Amniotic stem cell (primary cell): Measurements from ENCODE around the gene ODF2.
A peak's percentile ranks its signal among the peaks of the same experiment; 100 is the strongest.
"Not testable (repeated sequence)": the region's sequence is repeated elsewhere in the genome, so short reads cannot be mapped to it uniquely, and the experiment has no call there.

Experiments
- DNase-seq: peaks from one replicate; lab custom pipeline; 2025; lab: John Stamatoyannopoulos, UW

ODF2 gene

DNA sequence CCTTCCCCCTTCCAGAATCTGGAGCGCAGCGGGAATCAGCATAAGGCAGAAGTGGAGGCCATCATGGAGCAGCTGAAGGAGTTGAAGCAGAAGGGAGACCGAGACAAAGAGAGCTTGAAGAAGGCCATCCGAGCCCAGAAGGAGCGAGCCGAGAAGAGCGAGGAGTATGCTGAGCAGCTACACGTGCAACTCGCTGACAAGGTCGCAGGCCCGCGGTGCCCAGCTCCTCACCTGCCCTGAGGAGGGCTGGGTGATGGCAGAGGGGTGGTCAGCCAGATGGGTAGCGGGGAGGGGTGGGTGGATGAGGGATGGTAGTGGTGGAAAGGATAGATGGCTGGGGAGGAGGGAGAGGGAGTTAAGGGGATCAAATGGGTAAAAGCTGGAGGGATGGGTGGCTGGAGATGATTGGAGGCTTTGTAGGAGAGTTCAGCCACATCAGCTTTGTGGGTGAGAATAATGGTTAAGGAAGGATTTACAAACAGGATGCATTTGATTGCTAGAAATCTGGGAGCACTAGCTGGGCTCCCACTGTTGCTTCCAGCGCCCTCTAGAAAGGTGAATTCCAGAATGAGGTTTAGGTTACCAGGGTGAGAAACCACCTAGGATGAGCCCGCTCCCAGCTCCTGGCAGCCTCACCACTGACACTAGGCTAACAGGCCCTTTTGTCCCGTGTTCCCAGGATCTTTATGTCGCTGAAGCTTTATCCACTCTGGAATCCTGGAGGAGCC, 29.0 kb downstream of the ODF2 start:
- no peak for DNase-seq

DNA sequence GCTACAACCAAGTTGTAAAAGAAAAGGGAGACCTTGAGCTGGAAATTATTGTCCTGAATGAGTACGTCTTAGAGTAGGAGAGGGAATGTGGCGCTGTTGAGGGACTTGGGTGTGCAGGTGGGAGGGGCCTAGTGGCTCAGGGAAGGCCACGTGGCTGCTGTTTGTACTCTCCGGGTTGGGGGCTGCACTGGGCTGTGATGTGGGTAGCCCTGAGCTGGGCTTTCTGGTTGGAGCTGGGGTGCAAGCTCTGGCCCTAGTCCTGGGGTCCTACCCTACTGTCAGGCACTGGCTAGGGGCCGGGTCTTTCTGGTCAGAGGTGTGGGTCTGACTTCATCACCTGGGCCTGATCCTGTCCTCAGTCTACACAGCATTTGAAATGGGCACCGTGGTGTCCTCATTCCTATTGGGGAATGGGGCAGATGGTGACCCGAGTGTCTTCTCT, 29.6 kb downstream of the ODF2 start:
- DNase-seq: no peak

GRCh38 chr9:128486201-128486600, 30.4 kb downstream of the ODF2 start:
- DNase-seq: no peak

- DNase-seq: no peak
Measured at GRCh38 chr9:128493424-128493823, 37.6 kb downstream of the ODF2 start.

- no peak for DNase-seq
Measured at GRCh38 chr9:128494108-128494745, 38.4 kb downstream of the ODF2 start.

DNA sequence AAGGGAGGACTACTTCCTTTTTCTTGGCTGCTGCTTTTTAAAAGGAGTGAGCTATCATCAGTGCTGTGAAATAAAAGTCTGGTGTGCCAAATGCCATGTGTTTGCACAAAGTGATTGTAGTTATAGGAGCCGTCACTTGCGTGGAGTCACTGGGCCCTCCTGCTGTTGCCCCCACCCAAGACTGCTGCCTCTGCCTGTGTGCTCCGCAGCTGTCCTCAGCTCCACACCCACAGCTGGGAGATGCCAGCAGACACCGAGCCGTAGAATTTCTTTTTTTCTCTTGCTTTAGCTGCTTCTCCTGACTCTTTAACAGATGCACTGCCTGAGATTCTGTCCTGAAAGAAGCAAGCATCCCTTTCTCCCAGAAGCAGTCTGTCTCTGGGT, 38.9 kb downstream of the ODF2 start:
- no peak for DNase-seq

- no peak for DNase-seq
Measured at GRCh38 chr9:128495296-128495695, 39.5 kb downstream of the ODF2 start.

DNA sequence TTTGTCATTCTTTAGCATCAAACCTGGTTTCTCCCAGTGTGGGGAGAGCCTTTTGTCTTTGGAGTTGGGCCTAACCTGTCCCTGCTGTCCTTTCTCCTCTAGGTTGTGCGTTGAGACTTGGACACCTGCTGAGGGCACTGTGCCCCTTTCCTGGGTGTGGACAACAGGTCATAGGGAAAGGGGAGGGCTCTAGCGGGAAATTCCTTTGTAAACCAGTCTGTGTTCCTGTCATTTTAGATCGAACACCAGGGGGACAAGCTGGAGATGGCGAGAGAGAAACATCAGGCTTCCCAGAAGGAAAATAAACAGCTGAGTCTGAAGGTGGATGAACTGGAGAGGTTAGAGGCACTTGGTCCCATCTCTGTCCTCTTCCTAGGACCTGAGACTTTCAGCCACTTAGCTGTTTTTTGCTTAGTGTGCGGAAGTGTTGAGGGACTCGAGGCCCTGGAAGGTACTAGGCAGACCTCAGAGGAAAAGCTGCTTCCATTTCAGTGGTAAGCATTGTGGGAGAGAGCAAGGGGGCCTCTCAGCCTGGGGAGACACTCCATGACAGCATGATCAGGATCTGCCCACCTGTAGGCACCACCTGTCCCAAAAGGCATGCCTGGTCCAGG, 40.1 kb downstream of the ODF2 start:
- DNase-seq: no peak

DNA sequence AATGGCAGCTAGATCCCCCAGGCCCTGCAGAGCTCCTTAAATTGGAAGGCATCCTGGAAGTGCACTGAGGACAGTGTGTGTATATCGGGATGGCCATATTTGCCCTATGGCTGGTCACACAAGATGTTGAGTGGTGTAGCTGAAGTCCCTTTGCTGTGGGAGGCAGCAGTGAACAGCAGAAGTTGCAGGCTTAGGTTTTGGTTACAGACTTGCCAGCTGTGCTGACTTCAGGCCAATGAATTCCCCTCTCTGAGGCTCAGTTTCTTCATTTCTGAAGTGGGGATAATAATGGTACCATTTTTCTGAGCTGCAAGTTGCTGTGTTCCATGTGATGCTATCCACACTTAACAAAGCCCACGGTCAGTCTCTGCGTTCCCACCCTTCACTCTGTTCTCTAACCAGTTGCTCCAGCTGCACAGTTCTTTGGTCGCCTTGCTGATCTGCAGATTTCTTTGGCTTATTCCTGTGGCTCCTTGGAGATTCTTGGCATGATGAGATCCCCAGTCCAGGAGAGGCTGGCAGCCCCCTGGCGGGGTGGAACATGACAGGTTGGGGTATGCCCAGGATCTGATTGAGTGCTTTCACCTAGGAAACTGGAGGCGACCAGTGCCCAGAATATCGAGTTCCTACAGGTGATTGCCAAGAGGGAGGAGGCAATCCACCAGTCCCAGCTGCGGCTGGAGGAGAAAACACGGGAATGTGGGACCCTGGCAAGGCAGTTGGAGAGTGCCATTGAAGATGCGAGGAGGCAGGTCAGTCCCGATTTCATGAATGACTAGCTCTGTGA, 42.2 kb downstream of the ODF2 start:
- no peak for DNase-seq

- no peak for DNase-seq
Measured at GRCh38 chr9:128498911-128499310, 43.1 kb downstream of the ODF2 start.

DNA sequence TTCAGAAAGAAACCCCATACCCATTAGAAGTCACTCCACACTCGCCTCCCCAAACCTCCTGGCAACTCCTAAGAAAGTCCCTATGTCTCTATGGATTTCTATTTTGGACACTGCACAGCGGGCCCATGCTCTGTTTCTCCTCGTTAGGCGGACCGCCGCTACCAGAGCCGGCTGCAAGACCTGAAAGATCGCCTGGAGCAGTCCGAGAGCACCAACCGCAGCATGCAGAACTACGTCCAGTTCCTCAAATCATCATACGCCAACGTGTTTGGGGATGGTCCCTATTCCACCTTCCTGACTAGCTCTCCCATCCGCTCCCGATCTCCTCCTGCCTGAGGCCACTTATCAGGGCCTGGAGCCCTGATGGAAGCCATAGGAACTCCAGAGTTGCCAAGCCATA, 44.1 kb downstream of the ODF2 start:
- DNase-seq: no peak

GRCh38 chr9:128503415-128503825, 47.6 kb downstream of the ODF2 start:
- not testable (repeated sequence) for DNase-seq

DNA sequence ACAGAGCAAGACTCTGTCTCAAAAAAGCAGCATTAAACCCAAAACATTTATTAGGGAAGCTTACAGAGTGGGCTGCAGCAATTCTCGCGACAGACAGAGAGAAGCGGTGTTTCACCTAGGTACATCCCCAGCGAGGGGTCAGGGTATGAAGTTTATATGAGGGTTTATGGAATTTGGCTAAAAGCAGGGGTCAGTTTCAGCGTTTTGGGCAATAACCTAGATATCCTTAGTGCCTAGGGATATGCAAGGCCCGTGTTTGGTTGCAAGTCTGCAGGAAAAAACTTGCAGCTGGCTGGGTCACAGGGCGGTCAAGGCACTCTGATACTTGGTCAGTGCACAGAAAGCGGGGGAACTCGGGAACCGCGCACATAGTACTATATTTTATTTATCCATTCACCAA, 48.1 kb downstream of the ODF2 start:
- DNase-seq: no peak

DNA sequence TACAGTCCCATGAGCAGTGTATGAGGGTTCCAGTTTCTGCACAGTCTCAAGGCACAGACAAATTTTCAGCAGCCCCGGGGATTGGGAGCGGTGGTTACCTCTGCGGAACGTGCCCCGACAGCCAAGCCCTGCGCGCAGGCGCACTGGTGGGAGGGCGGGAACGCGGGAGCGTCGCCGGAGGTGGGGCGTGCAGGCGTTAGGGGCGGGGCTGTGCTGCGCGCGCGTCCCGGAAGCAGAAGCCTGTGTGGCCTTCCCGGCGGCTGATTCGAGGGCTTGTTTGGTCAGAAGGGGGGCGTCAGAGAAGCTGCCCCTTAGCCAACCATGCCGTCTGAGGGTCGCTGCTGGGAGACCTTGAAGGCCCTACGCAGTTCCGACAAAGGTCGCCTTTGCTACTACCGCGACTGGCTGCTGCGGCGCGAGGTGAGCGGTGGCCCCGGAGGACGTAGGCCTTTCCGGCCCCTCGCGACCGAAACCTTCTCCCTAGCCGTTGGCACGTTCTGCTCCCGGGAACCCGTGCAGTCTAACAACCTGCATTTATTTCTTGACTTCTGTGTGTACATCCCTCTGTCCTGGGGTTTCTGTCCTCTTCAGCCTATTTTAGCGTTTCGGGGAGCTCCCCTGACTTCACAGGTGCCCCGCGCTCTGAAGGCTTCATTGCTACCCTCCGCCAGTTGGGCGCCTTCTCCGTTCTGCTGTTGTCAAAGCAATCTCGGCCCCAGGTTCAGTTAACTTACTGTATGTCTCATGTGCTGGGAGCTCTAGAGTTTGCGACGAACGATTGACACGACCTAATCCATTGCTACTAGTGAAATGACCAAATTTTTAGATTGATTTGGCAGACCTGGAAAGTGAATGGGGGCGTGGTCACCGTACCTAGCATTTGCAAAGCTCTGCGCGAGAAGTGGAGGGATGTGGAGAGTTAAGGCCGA, 48.9 kb downstream of the ODF2 start, which contains the start of gene GLE1:
Gene GLE1, plus strand, starts transcription at position 235 of the 929 bp plus-strand sequence. Its CDS starts 87 bp downstream, at position 322.
- peak; percentile 89 for DNase-seq

- no peak for DNase-seq
Measured at GRCh38 chr9:128505414-128505765, 49.6 kb downstream of the ODF2 start.

DNA sequence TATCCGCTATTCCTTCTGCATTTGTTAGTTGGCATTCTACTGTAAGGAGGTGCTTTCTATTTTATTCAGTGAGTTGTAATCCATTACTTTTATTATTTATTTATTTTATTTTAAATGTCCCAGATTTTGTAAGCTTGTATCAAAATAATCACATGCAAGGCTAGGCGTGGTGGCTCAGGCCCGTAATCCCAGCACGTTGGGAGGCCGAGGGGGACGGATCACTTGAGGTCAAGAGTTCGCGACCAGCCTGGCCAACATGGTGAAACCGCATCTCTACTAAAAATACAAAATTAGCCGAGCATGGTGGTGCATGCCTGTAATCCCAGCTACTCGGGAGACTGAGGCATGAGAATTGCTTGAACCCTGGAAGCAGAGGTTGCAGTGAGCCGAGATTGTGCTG, 50.1 kb downstream of the ODF2 start:
- not testable (repeated sequence) for DNase-seq

GRCh38 chr9:128512820-128513219, 57.0 kb downstream of the ODF2 start:
- no peak for DNase-seq

DNA sequence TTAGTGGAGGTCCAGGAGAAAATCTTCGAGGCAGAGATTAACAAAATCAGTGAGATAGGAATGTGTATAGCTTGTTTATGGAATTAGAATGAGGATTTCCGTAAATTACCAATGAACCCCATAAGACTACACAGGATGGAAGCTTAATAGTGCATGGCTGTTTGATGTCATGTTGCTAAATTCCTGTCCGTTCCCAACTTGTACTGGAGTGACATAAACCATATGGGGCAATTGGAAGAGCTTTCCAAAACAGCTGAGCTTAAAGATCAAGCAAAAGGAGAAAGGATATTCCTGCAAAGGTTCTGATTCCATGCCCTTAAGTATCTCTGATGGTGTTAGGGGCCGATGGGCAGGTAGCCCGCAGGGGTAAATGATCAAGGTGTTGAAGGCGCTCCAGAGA, 66.2 kb downstream of the ODF2 start:
- DNase-seq: no peak

GRCh38 chr9:128523199-128523925, 67.6 kb downstream of the ODF2 start:
- DNase-seq: no peak

DNA sequence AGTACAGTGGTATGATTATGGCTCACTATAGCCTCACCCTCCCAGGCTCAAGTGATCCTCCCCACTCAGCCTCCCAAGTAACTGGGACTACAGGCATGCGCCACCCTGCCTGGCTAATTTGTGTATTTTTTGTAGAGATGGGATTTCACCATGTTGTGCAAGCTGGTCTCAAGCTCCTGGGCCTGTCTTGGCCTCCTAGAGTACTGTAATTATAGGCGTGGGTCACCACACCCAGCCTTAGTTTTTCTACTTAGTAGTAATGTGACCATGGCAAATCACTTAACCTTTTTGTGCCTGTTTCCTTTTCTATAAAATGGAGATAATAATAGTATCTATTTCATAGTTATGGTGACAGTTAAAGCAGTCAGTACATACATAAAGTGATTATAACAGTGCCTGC, 70.9 kb downstream of the ODF2 start:
- no peak for DNase-seq
